ENCODE results near the gene NUP62CL. TPM values are rescaled to one million over a fixed set of nuclear protein-coding genes. Genes with fewer than 3 reads are reported as not detected.
"Not testable (repeated sequence)": the region's sequence is repeated elsewhere in the genome, so short reads cannot be mapped to it uniquely, and the experiment has no call there.

The NUP62CL gene
- total RNA-seq, 1 donor from 2014 or later: 0.52 TPM

DNA sequence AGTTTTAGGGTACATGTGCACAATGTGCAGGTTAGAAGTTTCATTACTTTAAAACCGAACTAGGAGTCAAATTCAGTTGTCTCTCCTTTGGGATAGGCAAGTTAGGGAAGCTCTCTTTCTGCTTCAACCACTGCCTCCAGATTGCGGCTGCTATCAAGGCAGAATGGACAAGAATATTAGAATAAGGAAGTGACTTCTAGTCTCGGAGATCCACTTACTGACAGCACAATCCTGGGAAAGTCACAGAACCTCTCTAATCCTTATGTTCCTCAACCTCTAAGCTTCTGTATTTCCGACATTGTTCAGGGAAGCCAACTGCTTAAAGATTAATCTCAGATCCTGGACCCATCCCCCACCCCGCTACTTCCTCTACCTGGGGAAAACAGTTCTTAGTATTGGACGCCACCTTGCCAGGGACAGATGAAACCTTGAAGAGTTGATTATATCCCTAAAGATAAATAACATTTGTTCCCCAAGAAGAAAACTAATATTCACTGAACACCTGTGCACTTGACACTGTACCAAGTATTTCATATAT lies 2.1 kb downstream of the NUP62CL start:
- Histone ChIP-seq H3K36me3 (ENCODE audit: insufficient read depth, low read length) (no peaks in the 10 kb centered on the region), H3K79me2 (ENCODE audit: insufficient read depth, low read length) (no peaks in the 10 kb centered on the region), H3K4me2 (ENCODE audit: low read length) (no peak overlapping the region), H3K27ac (ENCODE audit: low read depth, low read length) (no peak overlapping the region), H3K4me1 (ENCODE audit: insufficient read depth, low read length) (no peaks in the 10 kb centered on the region), H3K9me3 (ENCODE audit: insufficient read depth, low read depth, low read length) (no peaks in the 10 kb centered on the region), H4K20me1 (ENCODE audit: insufficient read depth, low read length) (no peaks in the 10 kb centered on the region), H3K27me3 (ENCODE audit: insufficient read depth, low read length) (no peaks in the 10 kb centered on the region), H3K9ac (ENCODE audit: low read length) (no peak overlapping the region), H2AFZ (ENCODE audit: low read depth, low read length) (no peak overlapping the region), H3K4me3 (ENCODE audit: insufficient read depth, low read depth, low read length) (no peak overlapping the region)
- no peak overlapping the region for H3K4me3 Mint-ChIP-seq (ENCODE audit: unreplicated experiment)
- H3K4me1 Mint-ChIP-seq (ENCODE audit: low read depth, unreplicated experiment): no peaks in the 10 kb centered on the region
- no peaks in the 10 kb centered on the region for H3K27me3 Mint-ChIP-seq (ENCODE audit: low read depth, unreplicated experiment)
- no peak overlapping the region for H3K27ac Mint-ChIP-seq (ENCODE audit: unreplicated experiment)
- no peaks in the 10 kb centered on the region for H3K9me3 Mint-ChIP-seq (ENCODE audit: unreplicated experiment)
- DNase-seq (ENCODE audit: low read depth): no peak
- peak; percentile 85 for FAIRE-seq
- no peak for TF ChIP-seq CTCF (IDR thresholded peaks at IDR 0.05; ENCODE audit: insufficient read depth, low read depth, low read length)
- no peak for TF ChIP-seq EZH2 (IDR thresholded peaks at IDR 0.05; ENCODE audit: insufficient read depth, low read length)
- no peaks in the 10 kb centered on the region for H3K36me3 Mint-ChIP-seq (ENCODE audit: low read depth, unreplicated experiment)

- no peak overlapping the region for H3K27ac ChIP-seq (ENCODE audit: low read depth, low read length)
- no peak overlapping the region for H3K4me2 ChIP-seq (ENCODE audit: low read length)
- H3K79me2 ChIP-seq (ENCODE audit: insufficient read depth, low read length): no peaks in the 10 kb centered on the region
- H3K36me3 ChIP-seq (ENCODE audit: insufficient read depth, low read length): no peaks in the 10 kb centered on the region
- DNase-seq (ENCODE audit: low read depth) (no peak), FAIRE-seq (peak; percentile 81)
- Mint-ChIP-seq H3K27me3 (ENCODE audit: low read depth, unreplicated experiment) (no peaks in the 10 kb centered on the region), H3K4me1 (ENCODE audit: low read depth, unreplicated experiment) (no peaks in the 10 kb centered on the region), H3K9me3 (ENCODE audit: unreplicated experiment) (no peaks in the 10 kb centered on the region), H3K36me3 (ENCODE audit: low read depth, unreplicated experiment) (no peaks in the 10 kb centered on the region), H3K4me3 (ENCODE audit: unreplicated experiment) (no peak overlapping the region), H3K27ac (ENCODE audit: unreplicated experiment) (no peak overlapping the region)
- H4K20me1 ChIP-seq (ENCODE audit: insufficient read depth, low read length): no peaks in the 10 kb centered on the region
- TF ChIP-seq EZH2 (IDR thresholded peaks at IDR 0.05; ENCODE audit: insufficient read depth, low read length) (no peak), CTCF (IDR thresholded peaks at IDR 0.05; ENCODE audit: insufficient read depth, low read depth, low read length) (no peak)
- no peaks in the 10 kb centered on the region for H3K9me3 ChIP-seq (ENCODE audit: insufficient read depth, low read depth, low read length)
- no peak overlapping the region for H3K9ac ChIP-seq (ENCODE audit: low read length)
- no peak overlapping the region for H3K4me3 ChIP-seq (ENCODE audit: insufficient read depth, low read depth, low read length)
- no peaks in the 10 kb centered on the region for H3K27me3 ChIP-seq (ENCODE audit: insufficient read depth, low read length)
- H3K4me1 ChIP-seq (ENCODE audit: insufficient read depth, low read length): no peaks in the 10 kb centered on the region
- no peak overlapping the region for H2AFZ ChIP-seq (ENCODE audit: low read depth, low read length)
Observed at GRCh38 chrX:107199491-107199890, 6.7 kb downstream of the NUP62CL start.

GRCh38 chrX:107198074-107198473 lies 8.2 kb downstream of the NUP62CL start:
- H2AFZ ChIP-seq (ENCODE audit: low read depth, low read length); DNase-seq (ENCODE audit: low read depth); H3K36me3 ChIP-seq (ENCODE audit: insufficient read depth, low read length); H3K27me3 Mint-ChIP-seq (ENCODE audit: low read depth, unreplicated experiment); H3K36me3 Mint-ChIP-seq (ENCODE audit: low read depth, unreplicated experiment); H3K4me3 Mint-ChIP-seq (ENCODE audit: unreplicated experiment); H3K27ac Mint-ChIP-seq (ENCODE audit: unreplicated experiment); H3K9me3 Mint-ChIP-seq (ENCODE audit: unreplicated experiment); H3K4me1 ChIP-seq (ENCODE audit: insufficient read depth, low read length); H3K4me1 Mint-ChIP-seq (ENCODE audit: low read depth, unreplicated experiment); H3K9me3 ChIP-seq (ENCODE audit: insufficient read depth, low read depth, low read length); H3K27me3 ChIP-seq (ENCODE audit: insufficient read depth, low read length); H3K27ac ChIP-seq (ENCODE audit: low read depth, low read length); H3K4me3 ChIP-seq (ENCODE audit: insufficient read depth, low read depth, low read length); H3K9ac ChIP-seq (ENCODE audit: low read length); H3K4me2 ChIP-seq (ENCODE audit: low read length); H3K79me2 ChIP-seq (ENCODE audit: insufficient read depth, low read length); FAIRE-seq; H4K20me1 ChIP-seq (ENCODE audit: insufficient read depth, low read length): not testable (repeated sequence)

All from astrocyte (in vitro differentiated cells and primary cell).